ENCODE results near the gene FNBP1. TPM values are rescaled to one million over a fixed set of nuclear protein-coding genes. Genes with fewer than 3 reads are reported as not detected.

FNBP1 gene
- total and polyA plus RNA-seq, 2 of the 8 experiments (the other 6 are each of a cell fraction or from before 2014, with no cell fraction given) = 7.2 to 40.9 TPM

DNA sequence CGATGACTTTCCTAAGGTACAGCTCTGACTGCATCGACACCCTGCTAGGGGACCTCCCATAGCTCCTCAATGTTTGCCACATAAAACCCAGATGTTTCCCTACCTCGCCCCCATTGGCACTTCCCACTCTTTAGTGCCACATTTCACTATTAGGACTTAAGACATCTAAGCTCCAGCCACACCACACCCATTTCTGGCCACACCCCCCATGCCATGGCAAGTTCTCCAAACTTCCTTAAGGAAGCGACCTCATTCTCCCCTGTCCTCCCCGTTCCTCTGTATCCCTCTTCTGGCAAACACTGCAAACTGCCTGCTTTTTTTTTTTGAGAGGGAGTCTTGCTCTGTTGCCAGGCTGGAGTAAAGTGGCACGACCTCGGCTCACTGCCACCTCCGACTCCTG, 144.8 kb downstream of the FNBP1 start (continued):
- no peak for TF ChIP-seq RBBP5 (IDR thresholded peaks at IDR 0.05; ENCODE audit: borderline replicate concordance, low read depth, low read length)
- TF ChIP-seq EZH2 (IDR thresholded peaks at IDR 0.05; ENCODE audit: low read depth, low read length, severe bottlenecking) = no peak
